ENCODE data around the gene ABR.

ABR gene

DNA sequence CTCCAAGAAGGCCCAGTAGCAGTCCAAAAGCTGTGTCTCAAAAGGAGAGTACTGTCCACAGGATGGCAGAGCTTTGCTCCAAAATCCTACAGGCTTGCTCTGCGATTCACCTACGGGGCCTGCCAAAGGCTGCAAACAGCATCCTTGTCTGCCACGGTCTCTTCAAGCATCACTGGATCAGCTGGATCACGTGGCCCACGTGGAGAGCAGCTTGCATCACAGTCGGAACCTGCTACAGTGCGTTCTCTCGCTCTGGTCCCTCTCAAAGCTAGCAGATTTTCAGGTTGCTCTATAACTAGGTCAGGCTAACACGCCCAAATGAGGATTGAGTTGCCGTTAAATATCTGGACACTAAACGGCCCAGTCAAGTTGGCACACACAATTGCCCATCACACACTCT lies 191.2 kb downstream of the ABR start:
- TF ChIP-seq, protein P1, sequence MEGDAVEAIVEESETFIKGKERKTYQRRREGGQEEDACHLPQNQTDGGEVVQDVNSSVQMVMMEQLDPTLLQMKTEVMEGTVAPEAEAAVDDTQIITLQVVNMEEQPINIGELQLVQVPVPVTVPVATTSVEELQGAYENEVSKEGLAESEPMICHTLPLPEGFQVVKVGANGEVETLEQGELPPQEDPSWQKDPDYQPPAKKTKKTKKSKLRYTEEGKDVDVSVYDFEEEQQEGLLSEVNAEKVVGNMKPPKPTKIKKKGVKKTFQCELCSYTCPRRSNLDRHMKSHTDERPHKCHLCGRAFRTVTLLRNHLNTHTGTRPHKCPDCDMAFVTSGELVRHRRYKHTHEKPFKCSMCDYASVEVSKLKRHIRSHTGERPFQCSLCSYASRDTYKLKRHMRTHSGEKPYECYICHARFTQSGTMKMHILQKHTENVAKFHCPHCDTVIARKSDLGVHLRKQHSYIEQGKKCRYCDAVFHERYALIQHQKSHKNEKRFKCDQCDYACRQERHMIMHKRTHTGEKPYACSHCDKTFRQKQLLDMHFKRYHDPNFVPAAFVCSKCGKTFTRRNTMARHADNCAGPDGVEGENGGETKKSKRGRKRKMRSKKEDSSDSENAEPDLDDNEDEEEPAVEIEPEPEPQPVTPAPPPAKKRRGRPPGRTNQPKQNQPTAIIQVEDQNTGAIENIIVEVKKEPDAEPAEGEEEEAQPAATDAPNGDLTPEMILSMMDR (IDR thresholded peaks at IDR 0.05; ENCODE audit: borderline replicate concordance, insufficient read depth, low read depth, low read length) = no peak
- H3K4me3 ChIP-seq (ENCODE audit: low read depth, low read length) = no peak overlapping the region

DNA sequence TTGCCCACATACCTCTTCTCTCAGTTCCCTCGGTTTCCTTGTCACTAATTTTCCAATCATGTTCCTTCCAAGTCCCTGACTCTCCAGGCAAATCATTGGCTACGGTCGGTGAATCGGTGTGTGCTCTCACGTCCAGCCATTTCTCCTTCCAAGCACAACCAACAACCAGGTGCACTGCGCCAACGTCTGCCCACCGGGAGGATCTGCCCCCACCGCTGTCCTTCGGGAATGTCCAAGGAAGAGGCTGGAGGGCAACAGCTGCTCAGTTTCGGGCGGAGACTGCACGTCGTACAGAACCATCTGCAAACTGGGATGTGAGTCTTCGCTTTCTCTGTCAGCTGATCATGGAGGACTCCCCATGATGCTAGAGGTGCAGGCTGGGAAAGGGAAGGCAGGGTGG lies 191.8 kb downstream of the ABR start:
- TF ChIP-seq, protein P1 (IDR thresholded peaks at IDR 0.05; ENCODE audit: borderline replicate concordance, insufficient read depth, low read depth, low read length) = no peak

DNA sequence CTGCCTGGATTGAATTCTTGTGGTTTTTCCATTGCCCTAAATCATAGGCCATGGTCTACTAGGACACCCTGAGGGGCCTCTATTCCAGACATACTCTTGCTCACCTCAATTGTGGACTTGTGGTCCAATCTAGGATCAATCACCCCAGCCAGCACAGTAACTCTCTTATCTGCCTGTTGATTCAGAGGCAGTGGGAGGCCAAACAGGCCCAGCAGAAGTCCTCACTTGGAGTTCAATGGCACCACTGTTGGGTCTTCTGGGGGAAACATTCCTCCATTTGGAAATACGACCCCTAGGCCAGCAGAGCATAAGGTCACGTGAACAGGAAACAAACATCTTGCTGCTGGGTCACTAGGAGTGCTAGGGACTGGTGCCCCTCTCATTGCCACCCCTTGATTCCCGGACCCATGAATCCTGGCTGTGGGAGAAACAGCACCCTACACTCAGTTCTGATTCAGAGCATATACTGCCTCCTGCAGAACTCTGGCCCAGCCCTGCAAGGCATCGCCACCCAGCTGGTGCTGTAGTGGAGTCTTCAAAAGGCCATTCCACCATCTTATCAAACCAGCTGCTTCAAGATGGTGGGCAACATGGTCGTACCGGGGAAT lies 193.4 kb downstream of the ABR start:
- H3K4me3 ChIP-seq (ENCODE audit: low read depth, low read length) = no peak overlapping the region
- TF ChIP-seq, protein P1 (IDR thresholded peaks at IDR 0.05; ENCODE audit: borderline replicate concordance, insufficient read depth, low read depth, low read length) = no peak

More for the DNA sequence above, 191.8 kb downstream of the ABR start:
- no peak overlapping the region for H3K4me3 ChIP-seq (ENCODE audit: low read depth, low read length)

DNA sequence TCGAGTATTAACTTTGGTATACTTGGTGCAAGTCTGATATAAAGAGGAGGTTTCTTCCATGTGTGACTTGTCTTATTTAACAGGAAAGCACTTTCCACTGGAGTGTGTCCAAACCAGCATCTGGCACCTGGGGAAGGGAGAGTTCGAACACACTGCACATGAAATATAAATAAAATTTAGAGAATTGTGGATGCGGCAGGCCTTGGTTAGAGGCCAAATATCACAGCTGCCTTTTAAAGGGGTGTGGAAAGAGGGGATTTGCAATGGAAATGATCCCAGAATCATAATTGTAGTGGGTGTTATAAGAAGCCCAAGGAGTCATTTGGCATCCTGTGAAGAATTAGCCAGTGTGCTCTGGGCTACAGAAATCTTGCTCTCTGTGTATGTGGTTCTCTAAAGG lies 195.9 kb downstream of the ABR start:
- no peak overlapping the region for H3K4me3 ChIP-seq (ENCODE audit: low read depth, low read length)
- TF ChIP-seq, protein P1 (IDR thresholded peaks at IDR 0.05; ENCODE audit: borderline replicate concordance, insufficient read depth, low read depth, low read length) = no peak

DNA sequence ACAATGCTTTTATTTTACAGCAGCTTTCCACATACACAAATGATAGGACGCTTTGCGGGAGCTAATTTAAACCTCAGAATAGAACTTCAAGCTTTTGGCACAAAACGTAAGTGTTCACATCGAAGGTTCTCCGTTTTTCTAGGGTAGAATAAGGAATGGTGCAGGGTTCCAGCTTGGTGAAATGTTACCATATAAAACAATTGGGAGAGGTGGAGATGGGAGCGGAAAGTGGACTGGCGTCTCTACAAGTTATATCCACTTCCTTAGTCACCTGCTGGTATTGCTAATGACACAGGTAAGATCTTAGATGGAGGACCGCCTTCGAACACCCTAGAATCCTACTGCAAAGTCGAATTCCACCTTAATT lies 198.5 kb downstream of the ABR start:
- H3K4me3 ChIP-seq (ENCODE audit: low read depth, low read length) = no peak overlapping the region

DNA sequence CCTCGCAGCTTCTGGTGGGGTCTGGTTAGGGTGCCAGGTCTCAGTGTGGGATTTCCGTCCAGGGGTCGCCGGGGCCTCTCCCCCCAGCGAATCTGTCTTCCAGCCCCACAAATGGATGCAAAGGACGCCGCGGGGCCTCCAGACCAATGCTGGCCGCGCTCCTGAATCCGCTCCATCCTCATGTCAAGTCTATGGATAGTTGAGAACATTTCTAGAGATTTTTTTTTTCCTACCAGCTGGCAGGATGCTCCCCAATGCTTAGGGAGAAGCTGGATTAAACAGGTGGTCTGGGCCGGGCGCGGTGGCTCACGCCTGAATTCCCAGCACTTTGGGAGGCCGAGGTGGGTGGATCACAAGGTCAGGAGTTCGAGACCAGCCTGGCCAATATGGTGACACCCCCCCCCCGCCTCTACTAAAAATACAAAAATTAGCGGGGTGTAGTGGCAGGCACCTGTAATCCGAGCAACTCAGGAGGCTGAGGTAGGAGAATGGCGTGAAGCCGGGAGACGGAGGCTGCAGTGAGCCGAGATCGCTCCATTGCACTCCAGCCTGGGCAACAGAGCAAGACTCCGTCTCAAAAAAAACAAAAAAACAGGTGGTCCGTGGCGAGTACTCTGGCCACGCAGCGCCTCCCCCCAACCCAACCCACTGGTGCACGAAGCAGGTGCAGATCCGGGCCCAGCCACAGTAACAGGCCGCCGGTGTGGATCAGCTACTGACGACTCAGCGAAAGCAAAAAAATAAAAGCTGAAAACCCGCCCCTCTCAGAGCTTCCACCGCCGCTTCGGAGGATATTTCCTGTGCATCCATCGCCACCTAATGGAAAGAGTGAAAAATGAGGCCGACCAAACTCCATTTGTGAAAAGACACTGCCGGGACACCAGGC lies 199.1 kb downstream of the ABR start:
- peak overlapping the region; percentile 31 for H3K4me3 ChIP-seq (ENCODE audit: low read depth, low read length)
- TF ChIP-seq, protein P1 (IDR thresholded peaks at IDR 0.05; ENCODE audit: borderline replicate concordance, insufficient read depth, low read depth, low read length) = peak; percentile 62

More for the DNA sequence above, 198.5 kb downstream of the ABR start:
- TF ChIP-seq, protein P1 (IDR thresholded peaks at IDR 0.05; ENCODE audit: borderline replicate concordance, insufficient read depth, low read depth, low read length) = no peak

All from GM12875 (cell line).